ENCODE data around the gene PAM.
"Not testable (repeated sequence)": the region's sequence is repeated elsewhere in the genome, so short reads cannot be mapped to it uniquely, and the experiment has no call there.

The PAM gene

GRCh38 chr5:102955488-102955887 is 200.4 kb downstream of the PAM start:
- no peak for DNase-seq

- DNase-seq, result no peak
Observed at GRCh38 chr5:102956599-102956998, 201.5 kb downstream of the PAM start.

GRCh38 chr5:102957141-102957540 is 202.0 kb downstream of the PAM start:
- no peak for DNase-seq

- DNase-seq, result peak; percentile 19
Observed at GRCh38 chr5:102958481-102959011, 203.4 kb downstream of the PAM start.

GRCh38 chr5:102959055-102959454 is 203.9 kb downstream of the PAM start:
- no peak for DNase-seq

- no peak for DNase-seq
Observed at GRCh38 chr5:102961671-102962070, 206.6 kb downstream of the PAM start.

GRCh38 chr5:102965653-102966052 is 210.5 kb downstream of the PAM start:
- DNase-seq, result no peak

- no peak for DNase-seq
Observed at GRCh38 chr5:102969641-102970040, 214.5 kb downstream of the PAM start.

- DNase-seq, result peak; percentile 8
Observed at GRCh38 chr5:102971676-102972293, 216.7 kb downstream of the PAM start.

- DNase-seq, result no peak
Observed at GRCh38 chr5:102974177-102974576, 219.1 kb downstream of the PAM start.

- peak; percentile 82 for DNase-seq
Observed at GRCh38 chr5:102975045-102975444, 219.9 kb downstream of the PAM start.

- DNase-seq, result no peak
Observed at GRCh38 chr5:102975457-102976182, 220.5 kb downstream of the PAM start.

- DNase-seq, result no peak
Observed at GRCh38 chr5:102981957-102982635, 227.0 kb downstream of the PAM start.

- no peak for DNase-seq
Observed at GRCh38 chr5:102986074-102986473, 231.0 kb downstream of the PAM start.

GRCh38 chr5:102988459-102988858 is 233.4 kb downstream of the PAM start:
- no peak for DNase-seq

GRCh38 chr5:102991802-102992201 is 236.7 kb downstream of the PAM start:
- DNase-seq, result no peak

- no peak for DNase-seq
Observed at GRCh38 chr5:102996011-102996575, 241.0 kb downstream of the PAM start.

GRCh38 chr5:102998224-102998623 is 243.1 kb downstream of the PAM start:
- DNase-seq, result no peak

- no peak for DNase-seq
Observed at GRCh38 chr5:102999191-102999590, 244.1 kb downstream of the PAM start.

GRCh38 chr5:102999621-103000020 is 244.5 kb downstream of the PAM start:
- not testable (repeated sequence) for DNase-seq

- no peak for DNase-seq
Observed at GRCh38 chr5:103000089-103000488, 245.0 kb downstream of the PAM start.

GRCh38 chr5:103003872-103004271 is 248.8 kb downstream of the PAM start:
- DNase-seq, result no peak

- no peak for DNase-seq
Observed at GRCh38 chr5:103005276-103005675, 250.2 kb downstream of the PAM start.

GRCh38 chr5:103006921-103007320 is 251.8 kb downstream of the PAM start:
- no peak for DNase-seq
